IMR-90 (cell line): ENCODE data around the gene HNRNPA1L2. TPM values are rescaled to one million over a fixed set of nuclear protein-coding genes. Genes with fewer than 3 reads are reported as not detected.
"Not testable (repeated sequence)": the region's sequence is repeated elsewhere in the genome, so short reads cannot be mapped to it uniquely, and the experiment has no call there.

ENCODE experiments used
- ATAC-seq: fragments of 200-7000 bp; cut with Tn5 transposase; 2 replicates; pipeline ENCODE4 v1.9.1; 2020; ENCODE audit warnings: low read depth, mild to moderate bottlenecking, moderate library complexity
- BruUV-seq: library from RNA; stranded (reverse); fragments of 400-500 nt; replicated peaks from 2 replicates; lab custom pipeline; 2021; lab: Mats Ljungman, UMichigan
- CTCF ChIA-PET: fragments of 300-600 bp; formaldehyde crosslinking; extraction: SDS; loops from one replicate; lab custom pipeline; 2021; ENCODE audit warnings: antibody characterized with exemption; lab: Yijun Ruan, JAX
- POLR2A ChIA-PET: fragments of 300-600 bp; sonication (Branson Sonifier 250); formaldehyde crosslinking; loops from one replicate; lab custom pipeline; 2022; ENCODE audit warnings: antibody characterized with exemption; ENCODE audit not compliant: unreplicated experiment; lab: Charles Lee
- DNase-seq: peaks from one replicate; pipeline ENCODE4 v3.0.0; 2013
- H2AFZ ChIP-seq: replicated peaks from 2 replicates; pipeline ENCODE3; 2013; ENCODE audit warnings: low read length, mild to moderate bottlenecking; ENCODE audit not compliant: poor library complexity
- H2AK5ac ChIP-seq: 2 replicates; pipeline ENCODE4 v1.6.1; 2013; ENCODE audit warnings: low read depth, low read length, inconsistent platforms
- H2AK9ac ChIP-seq: replicated peaks from 2 replicates; pipeline ENCODE3; 2013; ENCODE audit warnings: mild to moderate bottlenecking, low read depth, low read length, moderate library complexity; ENCODE audit not compliant: poor library complexity
- H2BK120ac ChIP-seq: 2 replicates; pipeline ENCODE4 v1.6.1; 2013; ENCODE audit warnings: low read depth, low read length, inconsistent platforms
- H2BK15ac ChIP-seq: 3 replicates; pipeline ENCODE4 v1.6.1; 2013; ENCODE audit warnings: low read depth, low read length, inconsistent platforms
- H2BK20ac ChIP-seq: 2 replicates; pipeline ENCODE4 v1.6.1; 2013; ENCODE audit warnings: low read depth, mild to moderate bottlenecking, inconsistent platforms, low read length, moderate library complexity
- H2BK5ac ChIP-seq: 2 replicates; pipeline ENCODE4 v1.6.1; 2013; ENCODE audit warnings: mild to moderate bottlenecking, low read depth, low read length, inconsistent platforms; ENCODE audit not compliant: poor library complexity, severe bottlenecking
- H3K14ac ChIP-seq: replicated peaks from 2 replicates; pipeline ENCODE4 v1.6.1; 2013; ENCODE audit warnings: low read depth, low read length, inconsistent platforms
- H3K18ac ChIP-seq: 2 replicates; pipeline ENCODE4 v1.6.1; 2013; ENCODE audit warnings: low read depth, low read length, control low read depth
- H3K23ac ChIP-seq: 2 replicates; pipeline ENCODE4 v1.6.1; 2013; ENCODE audit warnings: low read depth, low read length, inconsistent platforms
- H3K27ac ChIP-seq: 2 replicates; pipeline ENCODE4 v1.5.1; 2013; ENCODE audit warnings: mild to moderate bottlenecking, control low read depth, low read length; ENCODE audit not compliant: insufficient read depth
- H3K27me3 ChIP-seq: 2 replicates; pipeline ENCODE4 v1.6.1; 2013; ENCODE audit warnings: low read length; ENCODE audit not compliant: control insufficient read depth, insufficient read depth
- H3K36me3 ChIP-seq: 2 replicates; pipeline ENCODE4 v1.6.1; 2013; ENCODE audit warnings: low read length, mixed read lengths; ENCODE audit not compliant: control insufficient read depth, insufficient read depth
- H3K4ac ChIP-seq: 2 replicates; pipeline ENCODE4 v1.6.1; 2013; ENCODE audit warnings: low read depth, low read length, inconsistent platforms
- H3K4me1 ChIP-seq: 2 replicates; pipeline ENCODE4 v1.6.1; 2013; ENCODE audit warnings: low read length, mixed read lengths; ENCODE audit not compliant: control insufficient read depth, insufficient read depth
- H3K4me2 ChIP-seq: 2 replicates; pipeline ENCODE4 v1.6.1; 2013; ENCODE audit warnings: low read depth, mild to moderate bottlenecking, control low read depth, low read length, moderate library complexity
- H3K4me3 ChIP-seq: 2 replicates; pipeline ENCODE4 v1.5.1; 2013; ENCODE audit warnings: low read depth, mild to moderate bottlenecking, control low read depth, low read length, moderate library complexity; ENCODE audit not compliant: insufficient read depth
- H3K56ac ChIP-seq: 2 replicates; pipeline ENCODE4 v1.6.1; 2013; ENCODE audit warnings: low read length, inconsistent platforms; ENCODE audit not compliant: insufficient read depth; ENCODE audit errors: extremely low read depth
- H3K79me1 ChIP-seq, 2 experiments: 2 replicates each; pipeline ENCODE4 v1.6.1; 2013; ENCODE audit warnings: low read length in 2 of 2, inconsistent platforms in 1 of 2, low read depth in 1 of 2
- H3K9ac ChIP-seq: 2 replicates; pipeline ENCODE4 v1.6.1; 2013; ENCODE audit warnings: low read depth, low read length, control low read depth
- H3K9me1 ChIP-seq: 2 replicates; pipeline ENCODE4 v1.6.1; 2013; ENCODE audit warnings: low read length, inconsistent platforms; ENCODE audit not compliant: insufficient read depth
- H3K9me3 ChIP-seq: 2 replicates; pipeline ENCODE4 v1.6.1; 2013; ENCODE audit warnings: low read length; ENCODE audit not compliant: control insufficient read depth, insufficient read depth
- H4K20me1 ChIP-seq: 2 replicates; pipeline ENCODE4 v1.6.1; 2013; ENCODE audit warnings: low read length, inconsistent platforms; ENCODE audit not compliant: insufficient read depth
- H4K5ac ChIP-seq: 2 replicates; pipeline ENCODE4 v1.6.1; 2013; ENCODE audit warnings: mild to moderate bottlenecking, low read depth, low read length, control low read depth
- H4K8ac ChIP-seq, 2 experiments: 2 replicates each; pipeline ENCODE4 v1.6.1; 2013; ENCODE audit warnings: low read depth in 2 of 2, low read length in 2 of 2, control low read depth in 1 of 2, inconsistent platforms in 1 of 2
- H4K91ac ChIP-seq: 2 replicates; pipeline ENCODE4 v1.6.1; 2013; ENCODE audit warnings: low read depth, low read length, inconsistent platforms; ENCODE audit not compliant: insufficient read depth
- WGBS, 2 experiments: methylation state at CpG; one replicate each; pipeline versions ENCODE4 v1.1.5 to v1.1.7; 2013; ENCODE audit warnings: missing lambda C conversion rate in 2 of 2; ENCODE audit not compliant: insufficient read length in 1 of 2; ENCODE audit errors: extremely low coverage in 2 of 2; 5-methylcytosine and 5-hydroxymethylcytosine counted together
- dilution Hi-C: fragments of 300-500 bp; cut with HindIII; formaldehyde crosslinking; loops from one replicate; pipeline ENCODE4 v1.14.3; 2018; ENCODE audit warnings: low sequenced_read_pairs; ENCODE audit not compliant: unreplicated experiment
- in situ Hi-C: fragments of 300-500 bp; cut with MboI; formaldehyde crosslinking; loops from 3 replicates; pipeline ENCODE4 v1.14.3; 2019; ENCODE audit warnings: low sequenced_read_pairs, inconsistent platforms, mixed read lengths
- intact Hi-C: fragments of 100-400 bp; cut with micrococcal nuclease; formaldehyde crosslinking; loops from 2 replicates; pipeline ENCODE4 v1.10.0; 2022
- polyA plus RNA-seq, 3 experiments: library from polyadenylated mRNA; depleted of rRNA; stranded (reverse); fragments of >200 nt; gene quantifications; 2 replicates each; pipeline ENCODE4 v1.2.3, GENCODE V29; 2012; ENCODE audit warnings: low replicate concordance in 1 of 3
- total RNA-seq: library from RNA; depleted of rRNA; stranded (reverse); fragments of >200 nt; gene quantifications from 2 replicates; pipeline ENCODE4 v1.2.3, GENCODE V29; 2012

HNRNPA1L2 gene
- total and polyA plus RNA-seq, 2 of the 4 experiments (the other 2 are of a cell fraction) = 3.4 to 9.3 TPM

DNA sequence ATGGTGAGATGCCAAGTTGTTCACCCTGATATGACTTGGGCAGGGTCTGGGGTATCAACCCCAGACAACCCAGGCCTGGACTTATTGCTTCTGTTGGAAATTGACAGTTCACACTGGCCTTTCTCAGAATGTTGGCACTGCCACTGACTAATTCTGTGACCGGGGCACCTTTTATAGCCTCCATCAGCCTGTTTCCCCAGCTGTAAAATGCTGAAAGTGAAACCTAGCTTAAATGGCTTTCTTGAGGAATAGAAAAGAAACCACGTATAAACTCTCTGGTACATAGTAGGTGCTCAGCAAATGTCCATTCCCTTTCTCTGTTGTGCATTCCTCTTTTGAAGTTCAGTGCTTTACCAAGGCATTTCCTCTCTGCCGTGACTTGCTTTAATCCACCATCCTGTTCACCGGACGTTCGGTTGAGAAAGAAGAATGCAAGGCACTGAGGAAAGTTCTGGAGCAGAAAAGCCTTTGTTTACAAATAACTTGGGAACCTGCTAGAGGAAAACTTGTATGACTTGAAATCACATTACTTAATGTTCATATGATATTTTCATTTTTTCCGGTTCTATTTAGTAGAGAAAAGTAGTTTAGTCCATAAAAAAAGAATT, 11.0 kb upstream of the HNRNPA1L2 start:
- H3K18ac ChIP-seq, H2BK5ac ChIP-seq, H3K9ac ChIP-seq, H3K4me3 ChIP-seq, H3K56ac ChIP-seq, H3K23ac ChIP-seq, BruUV-seq, H3K4me2 ChIP-seq, H2AK5ac ChIP-seq, H2BK15ac ChIP-seq, H2AK9ac ChIP-seq, dilution Hi-C loops, H3K9me3 ChIP-seq, intact Hi-C loops, POLR2A ChIA-PET, H3K27me3 ChIP-seq, H3K4ac ChIP-seq, H3K4me1 ChIP-seq, H2BK120ac ChIP-seq, H3K9me1 ChIP-seq, H3K27ac ChIP-seq, ATAC-seq, H4K20me1 ChIP-seq, H2AFZ ChIP-seq, DNase-seq, H4K8ac ChIP-seq, H2BK20ac ChIP-seq, H3K79me1 ChIP-seq, H4K91ac ChIP-seq, H4K5ac ChIP-seq, H3K14ac ChIP-seq: not testable (repeated sequence)
- H3K36me3 ChIP-seq = peaks cover 11% of the 10 kb centered on the region
- CTCF ChIA-PET = interaction anchor here (0.6 to 0.9 kb wide), 2 partner anchors 14 to 1395 kb away, joined by 3 to 4 read pairs; no protein-coding TSS in a partner anchor
- 88% methylated on average over 1 of the region's 7 CpGs; no CpG with 5 or more reads in 1 of the 2 experiments for WGBS, 2 experiments
- in situ Hi-C loops = loop anchor here (25.0 kb wide), 1 partner anchor 444 kb away; no protein-coding TSS in a partner anchor
